Gastrocnemius medialis (tissue), 4 donors: Measurements from ENCODE around the gene SLC3A2.

Source experiments
- CTCF ChIP-seq, 5 experiments: fragments of 450-650 bp in 3 of 5; fragments of 200-600 bp in 2 of 5; sonication (generic) in 2 of 5; IDR thresholded peaks in 4 of 5; conservative IDR thresholded peaks in 1 of 5; 1 replicate in 4 of 5; 2 replicates in 1 of 5; pipeline ENCODE4 v1.5.1; 2016 to 2019; ENCODE audit warnings: antibody characterized with exemption in 5 of 5, mild to moderate bottlenecking in 3 of 5, moderate library complexity in 3 of 5
- POLR2A ChIP-seq, 2 donors: fragments of 450-650 bp; IDR thresholded peaks; one replicate each; pipeline ENCODE4 v1.6.1; 2017; ENCODE audit warnings: antibody characterized with exemption in 2 of 2, mild to moderate bottlenecking in 2 of 2, moderate library complexity in 2 of 2

- no peak for TF ChIP-seq CTCF (IDR thresholded peaks at IDR 0.05 in 4 of 5, conservative IDR thresholded peaks at IDR 0.05 in 1 of 5)
- no peak for TF ChIP-seq POLR2A (IDR thresholded peaks at IDR 0.05)
These were observed 38.8 kb downstream of the SLC3A2 start for GRCh38 chr11:62919476-62919875.
